Stimulated activated CD4-positive, alpha-beta T cell treated with anti-CD3 and anti-CD28 coated beads, Interleukin-1b, Interleukin-23, amount 100 ng/mL, for 48 hours (primary cell): ENCODE results near the gene TP53BP2.

Experiments
- DNase-seq: peaks from one replicate; pipeline ENCODE4 v3.0.0-alpha.2; 2020

Gene TP53BP2

GRCh38 chr1:223793716-223794115 lies 52.0 kb downstream of the TP53BP2 start:
- no peak for DNase-seq

GRCh38 chr1:223792046-223792445 lies 53.7 kb downstream of the TP53BP2 start:
- DNase-seq, result no peak

DNA sequence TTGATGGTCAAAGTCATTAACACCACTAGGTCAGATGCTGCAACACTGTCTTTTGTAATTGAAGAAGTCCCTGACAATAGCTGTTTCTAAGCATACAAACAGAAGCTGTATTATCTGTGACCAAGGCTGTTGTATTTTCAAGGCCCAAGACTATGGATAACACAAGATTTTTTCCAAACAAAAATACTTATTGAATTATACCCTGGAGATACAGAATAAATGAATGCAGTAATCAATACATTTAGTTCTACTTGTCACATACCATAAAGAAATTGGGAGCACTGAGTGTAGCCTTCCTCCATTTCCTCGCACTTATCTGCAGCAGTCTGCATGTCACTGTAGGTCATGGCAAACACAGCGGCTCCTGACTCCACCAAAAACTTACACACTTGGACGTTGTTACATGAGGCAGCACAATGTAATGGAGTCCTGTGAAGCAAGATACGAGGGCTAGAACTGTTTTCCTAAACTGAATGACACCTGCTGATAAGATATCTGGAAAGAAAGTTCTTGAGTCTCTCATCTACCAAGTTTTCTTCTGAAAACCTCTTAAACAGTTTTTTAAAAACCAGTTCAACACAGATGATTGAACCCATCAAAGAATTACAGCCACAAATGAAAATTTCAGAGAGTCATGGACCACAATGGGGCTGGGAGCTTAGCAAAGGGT lies 56.9 kb downstream of the TP53BP2 start:
- DNase-seq, result no peak

DNA sequence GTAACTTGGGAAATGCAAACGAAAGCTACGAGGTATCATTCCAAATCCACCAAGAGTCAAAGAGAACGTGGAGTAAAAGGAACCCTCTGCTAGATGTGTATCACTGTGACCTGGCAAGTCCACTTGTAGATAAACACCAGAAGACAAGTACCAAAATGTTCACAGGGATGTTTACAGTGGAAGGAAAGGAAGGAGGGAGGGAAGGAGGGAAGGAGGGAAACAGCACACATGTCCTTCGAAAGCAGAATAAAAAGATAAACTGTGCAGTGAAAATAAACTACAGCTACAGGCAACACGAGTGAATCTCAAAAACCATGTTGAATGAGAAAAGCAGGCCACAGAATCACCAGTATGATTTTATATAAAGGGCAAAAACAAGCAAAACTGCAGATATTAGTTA lies 59.9 kb downstream of the TP53BP2 start:
- no peak for DNase-seq

DNA sequence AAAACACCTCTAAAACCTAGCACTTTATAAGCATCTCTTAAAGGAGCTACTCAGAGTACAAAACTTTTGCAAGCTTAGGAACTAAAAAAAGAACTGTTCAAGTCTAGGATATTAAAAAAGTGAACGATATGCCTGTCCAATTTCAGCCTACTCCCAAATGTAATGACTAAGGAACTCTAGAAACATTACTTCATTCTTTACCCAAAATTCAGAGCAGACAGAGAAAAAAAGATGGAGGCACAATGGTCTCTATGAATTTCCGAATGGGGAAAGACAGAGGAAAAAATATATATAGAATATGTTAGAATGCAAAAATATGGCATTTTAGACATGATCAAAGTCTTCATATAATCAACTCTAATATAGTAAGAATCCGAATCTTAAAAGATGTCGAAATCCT lies 61.2 kb downstream of the TP53BP2 start:
- no peak for DNase-seq

DNA sequence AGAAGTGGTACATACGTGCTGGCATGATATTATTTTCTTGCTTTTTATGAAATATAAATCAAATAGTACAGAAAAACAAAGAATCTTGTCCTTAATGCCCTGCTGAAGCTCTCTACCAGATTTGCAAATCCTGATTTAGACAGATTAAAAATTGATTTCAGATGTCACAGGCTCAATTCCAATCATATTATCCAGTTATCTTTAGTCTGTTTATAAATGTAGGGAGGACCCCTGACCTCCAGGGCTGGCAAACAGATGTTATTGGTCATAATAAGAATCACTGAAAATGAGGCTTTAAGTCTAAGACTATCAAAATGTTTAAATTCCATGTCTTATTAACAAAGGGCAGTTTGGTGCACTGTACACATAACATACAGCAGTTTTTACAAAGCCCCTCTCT lies 62.1 kb downstream of the TP53BP2 start:
- DNase-seq, result no peak

DNA sequence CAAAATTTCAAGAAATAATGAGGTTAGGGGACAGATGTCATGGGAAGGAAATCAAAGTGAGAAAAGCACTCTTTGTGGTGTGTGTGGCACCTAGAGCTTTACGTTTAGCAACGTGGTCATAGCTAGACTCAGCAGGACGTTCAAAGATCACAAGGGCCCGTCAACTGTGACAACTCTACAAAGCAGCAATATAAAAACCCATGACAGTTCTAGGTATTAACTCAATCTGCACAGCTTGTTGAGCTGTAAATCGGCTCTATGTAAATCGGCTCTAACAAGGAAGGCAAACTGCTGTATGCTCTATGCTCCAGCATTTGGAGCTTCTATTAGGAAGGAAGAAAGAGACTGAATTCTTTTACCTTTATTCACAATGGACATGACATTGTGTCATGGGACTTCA lies 64.8 kb downstream of the TP53BP2 start:
- DNase-seq, result no peak

- no peak for DNase-seq
Measured at GRCh38 chr1:223780318-223780717, 65.4 kb downstream of the TP53BP2 start.

DNA sequence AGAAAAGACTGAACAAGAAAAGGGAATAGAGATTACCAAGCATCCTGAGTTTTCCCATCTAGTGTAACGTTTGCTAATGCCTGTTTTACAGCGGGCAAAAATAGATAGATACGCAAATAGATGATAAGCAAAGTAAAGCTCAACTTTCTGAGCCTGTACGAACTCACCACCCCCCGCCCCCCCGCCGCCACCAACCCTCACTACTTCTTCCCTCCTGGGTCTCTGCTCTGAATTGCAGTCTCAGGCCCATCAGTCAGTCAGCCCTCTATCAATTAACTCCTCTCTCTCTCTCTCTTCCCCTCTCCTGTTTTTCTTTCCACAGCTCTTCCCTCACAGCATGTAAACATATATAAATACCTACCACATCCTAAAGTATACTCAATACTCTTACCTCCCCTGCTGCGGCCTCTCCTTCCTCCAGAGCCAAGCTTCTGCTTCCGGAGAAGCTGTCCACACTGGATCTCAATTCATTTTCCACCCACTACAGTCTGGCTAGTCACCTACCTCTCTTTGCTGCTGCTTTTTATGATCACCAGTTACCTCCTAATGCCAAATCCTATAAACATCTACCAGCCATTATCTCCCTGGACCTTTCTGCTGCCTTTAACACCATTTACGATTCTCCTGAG lies 68.8 kb downstream of the TP53BP2 start:
- no peak for DNase-seq

DNA sequence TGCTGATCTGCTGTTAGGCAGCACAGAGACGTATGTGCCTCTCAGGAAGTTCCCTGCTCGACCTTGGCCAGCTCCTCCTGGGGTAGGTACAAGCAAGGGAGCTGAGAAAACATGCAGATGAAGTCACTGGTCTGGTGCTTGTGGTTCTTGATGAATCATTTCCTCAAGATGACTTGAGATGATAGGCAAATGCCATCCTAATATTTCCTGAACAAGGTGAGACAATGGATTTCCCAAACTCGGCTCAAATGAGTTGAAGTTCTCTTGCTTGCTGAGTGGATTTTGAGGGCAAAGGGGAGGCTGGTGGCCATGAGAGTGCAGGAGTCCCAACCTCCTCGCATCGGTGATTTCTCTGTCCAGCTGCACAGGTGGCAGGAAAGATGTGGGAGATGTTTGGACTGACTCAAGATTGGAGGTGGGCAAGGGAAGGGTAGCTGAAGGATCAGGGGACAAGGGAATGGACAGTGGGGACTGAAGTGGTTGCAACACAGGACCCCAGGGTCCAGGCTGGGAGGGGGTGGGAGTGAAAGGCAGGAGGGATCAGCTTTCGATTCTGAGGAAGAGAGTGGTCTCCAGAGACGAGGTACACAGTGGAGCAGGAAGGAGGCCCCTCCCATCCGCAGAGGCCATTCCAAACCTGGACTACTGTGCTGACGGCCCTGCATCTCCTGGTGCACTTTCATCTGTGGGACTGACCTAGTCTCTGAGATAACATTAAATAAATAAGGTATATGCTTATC lies 69.5 kb downstream of the TP53BP2 start:
- DNase-seq, result peak; percentile 66

DNA sequence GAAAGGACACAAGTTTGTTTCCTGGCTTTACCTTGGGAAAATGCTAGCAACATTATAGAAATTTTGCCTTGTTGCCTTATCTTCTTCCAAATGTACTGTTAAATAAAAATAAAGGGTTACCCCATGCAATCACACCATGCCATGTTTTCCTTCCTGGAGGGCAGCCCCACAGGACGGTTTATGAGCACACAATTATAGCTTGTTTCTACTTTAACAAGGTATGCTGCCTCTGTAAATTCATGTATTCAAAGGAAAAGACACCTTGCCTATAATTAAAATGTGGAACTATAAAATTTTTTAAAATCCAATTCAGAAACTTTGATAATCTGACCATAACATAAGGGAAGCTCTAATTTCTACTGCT lies 70.1 kb downstream of the TP53BP2 start:
- DNase-seq, result no peak

GRCh38 chr1:223775054-223775453 lies 70.7 kb downstream of the TP53BP2 start:
- no peak for DNase-seq

- no peak for DNase-seq
Measured at GRCh38 chr1:223774134-223774814, 71.5 kb downstream of the TP53BP2 start.

GRCh38 chr1:223772771-223773160 lies 73.0 kb downstream of the TP53BP2 start:
- DNase-seq, result no peak

GRCh38 chr1:223771814-223772770 lies 73.7 kb downstream of the TP53BP2 start:
- no peak for DNase-seq

DNA sequence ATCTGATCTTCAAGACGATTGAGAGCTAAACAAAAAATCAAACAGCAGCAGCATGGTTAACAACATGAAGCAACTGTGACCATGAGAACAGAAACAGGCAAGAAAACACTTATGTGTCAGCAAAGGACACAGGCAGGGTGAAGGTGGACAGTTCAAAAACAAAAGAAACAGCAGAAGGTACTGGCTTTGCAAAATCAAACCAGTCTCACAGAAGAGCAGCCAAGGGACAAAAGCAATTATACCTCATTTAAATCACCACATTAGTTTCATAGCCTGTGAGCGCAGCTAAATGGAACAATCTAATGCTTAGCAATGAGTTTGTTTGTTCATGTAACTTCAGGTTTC lies 74.3 kb downstream of the TP53BP2 start:
- no peak for DNase-seq

GRCh38 chr1:223770621-223771315 lies 75.0 kb downstream of the TP53BP2 start:
- no peak for DNase-seq

DNA sequence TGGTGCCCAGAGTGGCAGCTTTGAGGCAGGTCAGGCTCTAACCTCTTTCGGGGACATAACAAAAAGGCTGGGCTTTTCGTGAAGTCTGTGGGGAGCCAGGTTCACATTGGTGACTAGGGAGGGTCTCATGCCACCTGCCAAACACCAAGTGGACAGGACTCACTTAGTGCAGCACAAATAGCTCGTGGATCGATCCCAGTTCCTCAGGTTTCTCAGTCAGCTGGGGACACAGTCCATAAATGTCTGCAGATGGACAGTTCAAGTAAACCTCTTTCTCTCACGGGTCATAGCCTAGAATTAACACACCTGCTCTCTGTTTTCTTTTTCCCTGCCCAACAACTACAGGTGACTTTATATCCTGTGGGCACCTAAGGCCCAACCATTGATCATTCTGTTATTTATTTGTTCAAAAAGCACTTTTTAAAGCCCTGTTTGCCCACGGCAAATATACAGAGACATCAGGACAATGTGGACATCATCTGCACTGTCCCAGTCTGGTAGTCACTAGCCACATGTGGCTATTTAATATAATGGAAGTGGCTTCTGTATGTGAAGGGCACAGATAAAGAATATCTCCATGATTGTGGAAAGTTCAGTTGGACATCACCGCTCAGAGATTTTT lies 79.9 kb downstream of the TP53BP2 start:
- DNase-seq, result no peak

DNA sequence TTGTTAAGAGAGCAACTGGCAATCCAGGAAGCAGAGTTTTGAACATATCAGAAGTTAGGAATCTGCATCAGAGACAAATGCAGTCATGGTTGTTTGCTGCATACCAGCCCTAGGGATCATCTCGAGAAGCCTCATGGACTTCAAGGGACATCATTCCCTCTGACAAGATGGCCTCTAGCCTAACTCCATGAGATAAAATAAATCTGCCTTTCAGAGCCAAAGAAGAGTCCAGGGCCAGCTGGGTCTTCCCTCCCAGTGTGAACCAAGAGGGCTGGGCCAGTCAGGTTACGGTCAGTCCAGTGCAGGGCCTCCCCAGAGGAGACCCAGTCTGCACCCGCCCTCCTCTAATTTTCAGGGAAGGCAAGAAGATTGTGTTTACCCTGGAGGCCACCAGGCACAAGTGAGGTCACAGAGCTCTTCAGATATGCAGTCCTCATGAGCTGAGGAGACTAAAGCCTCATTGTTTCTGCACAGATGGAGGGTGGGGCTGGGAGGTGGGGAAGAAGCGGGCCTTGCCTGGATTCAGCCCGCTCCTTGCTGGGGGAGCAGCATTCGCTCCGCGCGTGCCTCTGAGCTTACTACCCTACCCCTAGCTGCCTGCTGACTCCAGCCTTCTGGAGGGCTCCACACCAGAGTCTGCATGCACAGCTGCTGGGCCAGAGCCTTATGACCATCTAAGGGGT lies 80.6 kb downstream of the TP53BP2 start:
- DNase-seq, result no peak

DNA sequence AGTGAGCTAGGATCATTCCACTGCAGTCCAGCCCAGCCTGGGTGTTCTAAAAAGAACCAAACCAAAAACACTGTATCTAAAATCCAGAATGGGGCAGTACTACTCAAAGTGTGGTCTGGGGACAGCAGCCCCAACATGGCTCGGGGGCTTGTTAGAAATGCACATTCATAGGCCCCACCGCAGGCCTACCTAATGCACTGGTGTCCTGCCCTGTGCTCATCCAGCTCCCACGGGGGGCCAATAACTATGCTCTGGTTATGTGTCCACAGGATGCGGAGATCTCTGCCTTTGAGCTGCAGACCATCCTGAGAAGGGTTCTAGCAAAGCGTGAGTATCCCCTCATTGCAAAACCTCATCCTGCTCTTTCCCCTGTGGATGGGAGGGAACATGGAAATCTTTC lies 81.9 kb downstream of the TP53BP2 start:
- no peak for DNase-seq

- DNase-seq, result no peak
Measured at GRCh38 chr1:223763251-223763650, 82.5 kb downstream of the TP53BP2 start.
